ENCODE measurements around the gene TAT. TPM values are rescaled to one million over a fixed set of nuclear protein-coding genes. Genes with fewer than 3 reads are reported as not detected.

TAT gene
- total RNA-seq, 1 donor from 2014 or later, result 0.35 TPM

DNA sequence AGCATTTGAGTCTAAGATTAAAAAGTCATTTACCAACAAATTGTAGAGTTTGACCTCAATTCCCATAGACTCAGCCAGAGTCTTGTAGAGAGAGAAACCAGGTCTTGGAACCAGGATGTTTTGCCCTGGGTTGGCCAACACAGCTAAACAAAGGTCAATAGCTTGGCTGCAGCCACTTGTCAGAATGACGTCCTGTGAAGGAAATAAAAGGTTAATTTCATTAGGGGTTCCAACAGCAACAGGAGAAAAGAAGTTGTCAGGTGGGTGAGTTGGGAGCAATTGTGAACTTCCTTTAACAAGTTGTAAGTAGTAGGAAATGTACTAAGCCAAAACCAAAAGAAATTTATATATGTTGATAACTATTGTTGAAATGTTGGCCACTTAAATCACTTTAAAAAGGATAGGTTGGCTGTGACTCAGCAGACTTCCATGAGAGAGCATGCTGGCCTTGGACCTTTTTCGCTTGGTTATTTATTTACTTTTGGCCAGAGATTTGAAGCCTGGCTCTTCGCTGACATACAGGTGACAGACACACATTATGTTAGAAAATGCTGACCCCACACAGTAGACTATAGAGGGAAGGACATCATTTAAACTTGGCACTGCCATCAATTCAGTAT, 4.3 kb downstream of the TAT start:
- Mint-ChIP-seq H3K27ac (ENCODE audit: unreplicated experiment) (no peak overlapping the region), H3K4me1 (ENCODE audit: low read depth) (no peaks in the 10 kb centered on the region), H3K27me3 (ENCODE audit: low read depth) (peaks cover 48% of the 10 kb centered on the region), H3K36me3 (ENCODE audit: low read depth) (no peaks in the 10 kb centered on the region), H3K9me3 (ENCODE audit: low read depth) (no peaks in the 10 kb centered on the region), H3K4me3 (ENCODE audit: unreplicated experiment) (no peak overlapping the region)
- DNase-seq (ENCODE audit: low spot score), result no peak
- TF ChIP-seq, protein P1, sequence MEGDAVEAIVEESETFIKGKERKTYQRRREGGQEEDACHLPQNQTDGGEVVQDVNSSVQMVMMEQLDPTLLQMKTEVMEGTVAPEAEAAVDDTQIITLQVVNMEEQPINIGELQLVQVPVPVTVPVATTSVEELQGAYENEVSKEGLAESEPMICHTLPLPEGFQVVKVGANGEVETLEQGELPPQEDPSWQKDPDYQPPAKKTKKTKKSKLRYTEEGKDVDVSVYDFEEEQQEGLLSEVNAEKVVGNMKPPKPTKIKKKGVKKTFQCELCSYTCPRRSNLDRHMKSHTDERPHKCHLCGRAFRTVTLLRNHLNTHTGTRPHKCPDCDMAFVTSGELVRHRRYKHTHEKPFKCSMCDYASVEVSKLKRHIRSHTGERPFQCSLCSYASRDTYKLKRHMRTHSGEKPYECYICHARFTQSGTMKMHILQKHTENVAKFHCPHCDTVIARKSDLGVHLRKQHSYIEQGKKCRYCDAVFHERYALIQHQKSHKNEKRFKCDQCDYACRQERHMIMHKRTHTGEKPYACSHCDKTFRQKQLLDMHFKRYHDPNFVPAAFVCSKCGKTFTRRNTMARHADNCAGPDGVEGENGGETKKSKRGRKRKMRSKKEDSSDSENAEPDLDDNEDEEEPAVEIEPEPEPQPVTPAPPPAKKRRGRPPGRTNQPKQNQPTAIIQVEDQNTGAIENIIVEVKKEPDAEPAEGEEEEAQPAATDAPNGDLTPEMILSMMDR (IDR thresholded peaks at IDR 0.05), result no peak

DNA sequence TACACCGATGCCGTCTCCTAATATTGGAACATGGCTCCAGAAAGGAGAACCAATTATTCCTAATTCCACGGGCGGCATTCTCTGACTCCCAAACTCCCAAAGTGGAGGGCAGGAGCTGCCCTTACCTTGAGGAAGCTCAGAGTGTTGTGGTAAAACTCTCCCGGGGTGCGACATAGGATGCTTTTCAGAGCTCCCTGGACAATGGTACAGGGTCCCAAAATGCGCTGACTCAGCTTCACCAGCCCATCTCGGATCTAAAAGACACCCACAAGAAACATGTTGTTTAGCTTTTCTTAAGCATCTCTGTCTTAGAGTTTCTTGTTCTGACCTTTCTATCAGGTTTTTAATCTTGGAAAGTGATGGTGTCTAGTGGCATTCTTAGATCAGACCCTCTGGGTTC, 6.7 kb downstream of the TAT start:
- no peaks in the 10 kb centered on the region for H3K9me3 Mint-ChIP-seq (ENCODE audit: low read depth)
- TF ChIP-seq, protein P1 (IDR thresholded peaks at IDR 0.05), result no peak
- H3K27ac Mint-ChIP-seq (ENCODE audit: unreplicated experiment), result no peak overlapping the region

DNA sequence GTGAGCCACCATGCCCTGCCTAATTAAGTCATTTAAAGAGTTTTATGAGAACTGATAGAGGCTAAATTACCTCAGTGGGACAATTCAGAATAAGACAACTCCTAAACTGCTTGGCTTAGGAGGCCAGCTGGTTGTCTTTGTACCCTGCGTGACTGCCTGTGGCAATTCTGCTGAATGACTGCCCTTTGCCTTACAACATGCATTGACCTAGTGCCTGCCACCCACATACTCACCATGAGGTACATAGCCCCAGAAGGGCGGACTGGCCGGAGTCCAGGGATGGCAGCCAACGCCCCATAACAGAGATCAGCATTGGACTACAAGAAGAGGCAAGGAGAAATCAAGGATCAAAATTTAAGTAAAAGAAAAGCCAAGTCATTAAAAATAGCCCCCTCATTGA, 7.3 kb downstream of the TAT start:
- TF ChIP-seq, protein P1 (IDR thresholded peaks at IDR 0.05), result no peak
- DNase-seq (ENCODE audit: low spot score), result no peak
- Mint-ChIP-seq H3K4me3 (ENCODE audit: unreplicated experiment) (no peak overlapping the region), H3K27ac (ENCODE audit: unreplicated experiment) (no peak overlapping the region), H3K27me3 (ENCODE audit: low read depth) (peaks cover 30% of the 10 kb centered on the region), H3K36me3 (ENCODE audit: low read depth) (no peaks in the 10 kb centered on the region), H3K9me3 (ENCODE audit: low read depth) (no peaks in the 10 kb centered on the region), H3K4me1 (ENCODE audit: low read depth) (peaks cover 10% of the 10 kb centered on the region)

More for the DNA sequence above, 6.7 kb downstream of the TAT start:
- Mint-ChIP-seq H3K27me3 (ENCODE audit: low read depth) (peaks cover 31% of the 10 kb centered on the region), H3K4me1 (ENCODE audit: low read depth) (peaks cover 9% of the 10 kb centered on the region), H3K4me3 (ENCODE audit: unreplicated experiment) (no peak overlapping the region), H3K36me3 (ENCODE audit: low read depth) (no peaks in the 10 kb centered on the region)
- no peak for DNase-seq (ENCODE audit: low spot score)

GRCh38 chr16:71568551-71568950, 8.3 kb downstream of the TAT start:
- Mint-ChIP-seq H3K4me1 (ENCODE audit: low read depth) (peaks cover 16% of the 10 kb centered on the region), H3K36me3 (ENCODE audit: low read depth) (no peaks in the 10 kb centered on the region), H3K9me3 (ENCODE audit: low read depth) (no peaks in the 10 kb centered on the region), H3K27ac (ENCODE audit: unreplicated experiment) (no peak overlapping the region), H3K4me3 (ENCODE audit: unreplicated experiment) (no peak overlapping the region), H3K27me3 (ENCODE audit: low read depth) (peaks cover 30% of the 10 kb centered on the region)
- TF ChIP-seq, protein P1 (IDR thresholded peaks at IDR 0.05), result no peak
- DNase-seq (ENCODE audit: low spot score), result no peak

- Mint-ChIP-seq H3K9me3 (ENCODE audit: low read depth) (no peaks in the 10 kb centered on the region), H3K4me3 (ENCODE audit: unreplicated experiment) (no peak overlapping the region), H3K36me3 (ENCODE audit: low read depth) (no peaks in the 10 kb centered on the region), H3K27me3 (ENCODE audit: low read depth) (peaks cover 27% of the 10 kb centered on the region), H3K27ac (ENCODE audit: unreplicated experiment) (no peak overlapping the region), H3K4me1 (ENCODE audit: low read depth) (peaks cover 16% of the 10 kb centered on the region)
- no peak for DNase-seq (ENCODE audit: low spot score)
- TF ChIP-seq, protein P1 (IDR thresholded peaks at IDR 0.05), result no peak
Observed at GRCh38 chr16:71567931-71568330, 9.0 kb downstream of the TAT start.
